ENCODE data around the gene PACSIN3. TPM values are rescaled to one million over a fixed set of nuclear protein-coding genes. Genes with fewer than 3 reads are reported as not detected.
"Not testable (repeated sequence)": the region's sequence is repeated elsewhere in the genome, so short reads cannot be mapped to it uniquely, and the experiment has no call there.

Gene PACSIN3
- polyA plus RNA-seq, 1 donor (not counting 4 experiments of a cell fraction or from before 2014, with no cell fraction given), result 28.1 TPM

- DNase-seq (ENCODE audit: low read depth, low spot score) (no peak), FAIRE-seq (no peak)
- Histone ChIP-seq H3K4me3 (ENCODE audit: control insufficient read depth in 2 of 3, extremely low read depth in 1 of 3, insufficient read depth in 2 of 3, low read depth in 1 of 3, low read length in 3 of 3) (no peak overlapping the region), H3K27me3 (ENCODE audit: control insufficient read depth, extremely low read depth, insufficient read depth, low read length) (no peaks in the 10 kb centered on the region), H3K36me3 (ENCODE audit: control insufficient read depth in 2 of 2, extremely low read depth in 1 of 2, insufficient read depth in 2 of 2, low read length in 2 of 2) (peaks cover 0 to 4% of the 10 kb centered on the region in 2 experiments), H3K4me1 (ENCODE audit: control insufficient read depth, extremely low read depth, insufficient read depth, low read length) (peaks cover 32% of the 10 kb centered on the region), H3K4me2 (ENCODE audit: control insufficient read depth, extremely low read depth, insufficient read depth, low read depth, low read length) (no peak overlapping the region), H3K9me3 (ENCODE audit: control insufficient read depth, low read depth, low read length) (no peaks in the 10 kb centered on the region), H3K79me2 (ENCODE audit: control insufficient read depth, insufficient read depth, low read length) (peaks cover 16% of the 10 kb centered on the region), H2AFZ (ENCODE audit: control insufficient read depth, low read length) (no peak overlapping the region), H3K27ac (ENCODE audit: control insufficient read depth, insufficient read depth, low read length) (no peak overlapping the region), H4K20me1 (ENCODE audit: control insufficient read depth, extremely low read depth, insufficient read depth, low read length) (no peaks in the 10 kb centered on the region), H3K9ac (ENCODE audit: control insufficient read depth, extremely low read depth, insufficient read depth, low read length) (no peak overlapping the region), H3K9me1 (ENCODE audit: control insufficient read depth, extremely low read depth, insufficient read depth, low read length) (no peaks in the 10 kb centered on the region)
- dilution Hi-C loops (cut with MboI; ENCODE audit: extremely low pct_ligation_motif_present, low sequenced_read_pairs), result no loop called here
- TF ChIP-seq CTCF (optimal IDR thresholded peaks at IDR 0.05 in 1 of 3, IDR thresholded peaks at IDR 0.05 in 1 of 3, conservative IDR thresholded peaks at IDR 0.05 in 1 of 3; ENCODE audit: extremely low read depth in 1 of 3, insufficient read depth in 2 of 3, low read length in 3 of 3) (no peak), EZH2 (IDR thresholded peaks at IDR 0.05; ENCODE audit: low read length) (no peak)
Measured at GRCh38 chr11:47212938-47213337, 26.7 kb upstream of the PACSIN3 start.

GRCh38 chr11:47208628-47209027, 22.4 kb upstream of the PACSIN3 start:
- Histone ChIP-seq H3K4me1 (ENCODE audit: control insufficient read depth, extremely low read depth, insufficient read depth, low read length) (peaks cover 24% of the 10 kb centered on the region), H3K27ac (ENCODE audit: control insufficient read depth, insufficient read depth, low read length) (no peak overlapping the region), H3K9me1 (ENCODE audit: control insufficient read depth, extremely low read depth, insufficient read depth, low read length) (no peaks in the 10 kb centered on the region), H3K9me3 (ENCODE audit: control insufficient read depth, low read depth, low read length) (no peaks in the 10 kb centered on the region), H3K36me3 (ENCODE audit: control insufficient read depth in 2 of 2, extremely low read depth in 1 of 2, insufficient read depth in 2 of 2, low read length in 2 of 2) (no peaks in the 10 kb centered on the region), H4K20me1 (ENCODE audit: control insufficient read depth, extremely low read depth, insufficient read depth, low read length) (no peaks in the 10 kb centered on the region), H3K4me2 (ENCODE audit: control insufficient read depth, extremely low read depth, insufficient read depth, low read depth, low read length) (no peak overlapping the region), H3K9ac (ENCODE audit: control insufficient read depth, extremely low read depth, insufficient read depth, low read length) (no peak overlapping the region), H2AFZ (ENCODE audit: control insufficient read depth, low read length) (no peak overlapping the region), H3K4me3 (ENCODE audit: control insufficient read depth in 2 of 3, extremely low read depth in 1 of 3, insufficient read depth in 2 of 3, low read depth in 1 of 3, low read length in 3 of 3) (no peak overlapping the region), H3K27me3 (ENCODE audit: control insufficient read depth, extremely low read depth, insufficient read depth, low read length) (no peaks in the 10 kb centered on the region), H3K79me2 (ENCODE audit: control insufficient read depth, insufficient read depth, low read length) (no peaks in the 10 kb centered on the region)
- DNase-seq (ENCODE audit: low read depth, low spot score), result no peak
- FAIRE-seq, result no peak
- TF ChIP-seq CTCF (optimal IDR thresholded peaks at IDR 0.05 in 1 of 3, IDR thresholded peaks at IDR 0.05 in 1 of 3, conservative IDR thresholded peaks at IDR 0.05 in 1 of 3; ENCODE audit: extremely low read depth in 1 of 3, insufficient read depth in 2 of 3, low read length in 3 of 3) (no peak), EZH2 (IDR thresholded peaks at IDR 0.05; ENCODE audit: low read length) (no peak)
- dilution Hi-C loops (cut with MboI; ENCODE audit: extremely low pct_ligation_motif_present, low sequenced_read_pairs), result no loop called here

GRCh38 chr11:47208008-47208552, 21.8 kb upstream of the PACSIN3 start:
- H3K79me2 ChIP-seq (ENCODE audit: control insufficient read depth, insufficient read depth, low read length); H3K27ac ChIP-seq (ENCODE audit: control insufficient read depth, insufficient read depth, low read length); dilution Hi-C loops (cut with MboI; ENCODE audit: extremely low pct_ligation_motif_present, low sequenced_read_pairs); H3K9ac ChIP-seq (ENCODE audit: control insufficient read depth, extremely low read depth, insufficient read depth, low read length); H3K36me3 ChIP-seq (ENCODE audit: control insufficient read depth in 2 of 2, extremely low read depth in 1 of 2, insufficient read depth in 2 of 2, low read length in 2 of 2); H3K27me3 ChIP-seq (ENCODE audit: control insufficient read depth, extremely low read depth, insufficient read depth, low read length); H3K9me1 ChIP-seq (ENCODE audit: control insufficient read depth, extremely low read depth, insufficient read depth, low read length); FAIRE-seq; H3K4me2 ChIP-seq (ENCODE audit: control insufficient read depth, extremely low read depth, insufficient read depth, low read depth, low read length); H3K9me3 ChIP-seq (ENCODE audit: control insufficient read depth, low read depth, low read length); H2AFZ ChIP-seq (ENCODE audit: control insufficient read depth, low read length); DNase-seq (ENCODE audit: low read depth, low spot score); H4K20me1 ChIP-seq (ENCODE audit: control insufficient read depth, extremely low read depth, insufficient read depth, low read length); H3K4me3 ChIP-seq (ENCODE audit: control insufficient read depth in 2 of 3, extremely low read depth in 1 of 3, insufficient read depth in 2 of 3, low read depth in 1 of 3, low read length in 3 of 3): not testable (repeated sequence)
- H3K4me1 ChIP-seq (ENCODE audit: control insufficient read depth, extremely low read depth, insufficient read depth, low read length), result peaks cover 24% of the 10 kb centered on the region
